MM.1S (cell line): ENCODE data around the gene ACAD11.

Source experiments
- EZH2 ChIP-seq: fragments of 300-600 bp; sonication (generic); optimal IDR thresholded peaks from 2 replicates; pipeline ENCODE3; 2017; ENCODE audit warnings: low read depth, mild to moderate bottlenecking, antibody characterized with exemption, low read length, mixed read lengths
- EZH2phosphoT487 ChIP-seq: fragments of 300-600 bp; sonication (generic); IDR thresholded peaks from 2 replicates; pipeline ENCODE4 v1.6.1; 2018; ENCODE audit warnings: antibody characterized with exemption, low read length
- TF ChIP-seq, protein P1 (sequence below): fragments of 300-600 bp; sonication (generic); IDR thresholded peaks from 2 replicates; pipeline ENCODE4 v1.5.1; 2016; ENCODE audit warnings: antibody characterized with exemption, low read length, mixed read lengths

DNA sequence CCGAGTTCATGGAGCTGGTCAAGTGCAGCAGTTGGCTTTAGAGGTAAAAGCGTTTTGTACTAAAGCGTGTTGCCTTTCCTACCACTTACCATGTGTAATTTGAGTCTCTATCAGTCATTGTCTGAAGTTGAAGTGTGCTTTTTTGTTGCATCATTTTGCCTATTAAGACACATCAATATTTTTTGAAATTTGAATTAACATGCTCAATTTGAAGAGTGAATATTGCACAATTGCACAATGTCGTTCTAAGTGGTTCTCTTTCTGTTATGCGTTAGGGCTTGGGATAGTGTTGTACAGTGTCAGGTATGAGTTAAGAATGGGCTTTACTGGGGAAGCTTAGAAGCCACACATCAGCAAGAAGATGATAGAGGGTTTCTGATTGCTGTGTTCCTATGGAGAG is 146.6 kb downstream of the ACAD11 start:
- TF ChIP-seq, protein P1, sequence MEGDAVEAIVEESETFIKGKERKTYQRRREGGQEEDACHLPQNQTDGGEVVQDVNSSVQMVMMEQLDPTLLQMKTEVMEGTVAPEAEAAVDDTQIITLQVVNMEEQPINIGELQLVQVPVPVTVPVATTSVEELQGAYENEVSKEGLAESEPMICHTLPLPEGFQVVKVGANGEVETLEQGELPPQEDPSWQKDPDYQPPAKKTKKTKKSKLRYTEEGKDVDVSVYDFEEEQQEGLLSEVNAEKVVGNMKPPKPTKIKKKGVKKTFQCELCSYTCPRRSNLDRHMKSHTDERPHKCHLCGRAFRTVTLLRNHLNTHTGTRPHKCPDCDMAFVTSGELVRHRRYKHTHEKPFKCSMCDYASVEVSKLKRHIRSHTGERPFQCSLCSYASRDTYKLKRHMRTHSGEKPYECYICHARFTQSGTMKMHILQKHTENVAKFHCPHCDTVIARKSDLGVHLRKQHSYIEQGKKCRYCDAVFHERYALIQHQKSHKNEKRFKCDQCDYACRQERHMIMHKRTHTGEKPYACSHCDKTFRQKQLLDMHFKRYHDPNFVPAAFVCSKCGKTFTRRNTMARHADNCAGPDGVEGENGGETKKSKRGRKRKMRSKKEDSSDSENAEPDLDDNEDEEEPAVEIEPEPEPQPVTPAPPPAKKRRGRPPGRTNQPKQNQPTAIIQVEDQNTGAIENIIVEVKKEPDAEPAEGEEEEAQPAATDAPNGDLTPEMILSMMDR: no peak
- TF ChIP-seq EZH2phosphoT487 (no peak), EZH2 (no peak)
